Spleen (tissue), 11 donors: ENCODE data around the gene EPN1. TPM values are rescaled to one million over a fixed set of nuclear protein-coding genes. Genes with fewer than 3 reads are reported as not detected.
A peak's percentile ranks its signal among the peaks of the same experiment; 100 is the strongest.

Experiments used
- DNase-seq: peaks from one replicate; pipeline ENCODE4 v3.0.0-alpha.2; 2020
- H3K27ac ChIP-seq, 8 donors: fragments of 200-600 bp; sonication (generic) in 7 of 8; 1 replicate in 4 of 8; 2 replicates in 4 of 8; pipeline versions ENCODE4 v1.5.0 to v1.8.0; 2016 to 2021; ENCODE audit warnings: inconsistent platforms in 4 of 8, mild to moderate bottlenecking in 4 of 8, moderate library complexity in 1 of 8
- H3K27me3 ChIP-seq, 7 donors: fragments of 200-600 bp; sonication (generic) in 6 of 7; replicated peaks in 1 of 7; 1 replicate in 4 of 7; 2 replicates in 3 of 7; pipeline versions ENCODE4 v1.5.0 to v1.8.0; 2016 to 2021; ENCODE audit warnings: inconsistent platforms in 3 of 7, mild to moderate bottlenecking in 1 of 7
- H3K36me3 ChIP-seq, 6 donors: fragments of 200-600 bp; sonication (generic) in 5 of 6; 1 replicate in 4 of 6; 2 replicates in 2 of 6; pipeline versions ENCODE4 v1.5.0 to v1.8.0; 2016 to 2021; ENCODE audit warnings: inconsistent platforms in 2 of 6
- H3K4me1 ChIP-seq, 6 donors: fragments of 200-600 bp; sonication (generic) in 5 of 6; 1 replicate in 3 of 6; 2 replicates in 3 of 6; pipeline versions ENCODE4 v1.5.0 to v1.8.0; 2016 to 2021; ENCODE audit warnings: inconsistent platforms in 3 of 6
- H3K4me3 ChIP-seq, 8 donors: fragments of 200-600 bp; sonication (generic) in 7 of 8; 1 replicate in 4 of 8; 2 replicates in 4 of 8; pipeline versions ENCODE4 v1.5.0 to v1.8.0; 2016 to 2021; ENCODE audit warnings: inconsistent platforms in 4 of 8, mild to moderate bottlenecking in 4 of 8, moderate library complexity in 2 of 8
- H3K9me3 ChIP-seq, 8 donors: fragments of 200-600 bp; sonication (generic) in 7 of 8; 1 replicate in 4 of 8; 2 replicates in 4 of 8; pipeline versions ENCODE4 v1.5.0 to v1.8.0; 2016 to 2021; ENCODE audit warnings: inconsistent platforms in 4 of 8
- POLR2A ChIP-seq, 3 donors: fragments of 450-650 bp; IDR thresholded peaks; one replicate each; pipeline ENCODE4 v1.5.1; 2017; ENCODE audit warnings: antibody characterized with exemption in 3 of 3, mild to moderate bottlenecking in 1 of 3
- POLR2AphosphoS5 ChIP-seq, 3 donors: sonication (generic); formaldehyde crosslinking; IDR thresholded peaks; one replicate each; pipeline ENCODE4 v1.5.1; 2017; ENCODE audit warnings: antibody characterized with exemption in 3 of 3
- WGBS, 5 donors: extraction: QIAGEN DNeasy Blood & Tissue Kit in 3 of 5; methylation state at CpG; one replicate each; pipeline versions ENCODE4 v1.1.5 to v1.1.7; 2013 to 2018; 5-methylcytosine and 5-hydroxymethylcytosine counted together
- intact Hi-C: fragments of 100-400 bp; cut with DNase I; formaldehyde crosslinking; loops from one replicate; pipeline ENCODE4 v1.15.0; 2023; ENCODE audit warnings: low total_unique reads
- polyA plus RNA-seq, 3 donors: library from polyadenylated mRNA; stranded (reverse); fragments of 200-250 nt; gene quantifications; one replicate each; pipeline ENCODE4 v1.2.1, GENCODE V29; 2013
- total RNA-seq, 7 donors: library from RNA; depleted of rRNA in 3 of 7; stranded (reverse); fragments of >200 nt in 3 of 7; fragmentation: NEBNext Ultra II Directional in 4 of 7; extraction: Animal tissue kit (Norgen Biotek cat#: 25700) in 4 of 7; gene quantifications; one replicate each; pipeline versions ENCODE4 v1.1.0 to v1.2.1, GENCODE V29; 2016 to 2021
- TF ChIP-seq, protein P1 (sequence below), 11 experiments: fragments of 200-600 bp in 7 of 11; fragments of 450-650 bp in 4 of 11; sonication (generic) in 4 of 11; IDR thresholded peaks in 8 of 11; conservative IDR thresholded peaks in 3 of 11; 1 replicate in 7 of 11; 2 replicates in 4 of 11; pipeline versions ENCODE4 v1.4.0 to v1.8.0; 2016 to 2021; ENCODE audit warnings: antibody characterized with exemption in 11 of 11, inconsistent platforms in 4 of 11, mild to moderate bottlenecking in 1 of 11
- donor health status: healthy with polysubstance abuse.
- donor health status: DM: no; HTN: no; CAD: no; lungs with moderate emphysema.
- donor health status: DM: no; HTN: no; CAD: no.
- donor health status: Bipolar disorder and iron deficiency.
- donor health status: healthy.
- donor health status: DM: no; HTN: no; CAD: no.
- donor health status: DM: yes; HTN: yes; CAD: no.

EPN1 gene
- total and polyA plus RNA-seq, 10 donors, result 36.8 to 166 (median 113) TPM

DNA sequence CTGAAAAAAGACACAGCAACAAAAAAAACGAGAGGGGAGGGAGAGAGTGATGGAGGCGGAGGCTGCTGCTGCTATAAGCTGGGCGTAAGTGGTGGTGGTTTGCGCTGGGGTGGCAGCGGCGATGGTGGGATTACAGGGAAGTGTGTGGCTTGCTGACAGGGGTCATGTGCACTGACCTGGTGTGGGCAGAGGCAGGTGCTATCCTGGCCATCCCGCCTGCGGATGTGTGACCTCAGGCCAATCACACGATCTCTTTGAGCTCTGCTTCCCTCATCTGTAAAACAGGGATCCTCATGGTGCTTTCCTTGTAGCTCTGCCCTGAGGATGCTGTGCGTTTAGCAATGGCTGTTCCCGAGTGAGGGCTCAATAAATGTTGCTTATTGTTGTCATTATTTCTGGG, 37.5 kb upstream of the EPN1 start:
- intact Hi-C loops, result no loop called here
- Histone ChIP-seq H3K27me3 (peaks cover 0 to 7% (median 0%) of the 10 kb centered on the region in 7 donors), H3K4me1 (peaks cover 37 to 88% (median 74%) of the 10 kb centered on the region in 6 donors), H3K9me3 (no peaks in the 10 kb centered on the region), H3K4me3 (no peak overlapping the region), H3K27ac (no peak overlapping the region), H3K36me3 (peaks cover 0 to 9% (median 3%) of the 10 kb centered on the region in 6 donors)
- WGBS, 5 donors, result 78 to 87% (median 84%) methylated on average over 11 of the region's 11 CpGs
- no peak for DNase-seq
- TF ChIP-seq POLR2AphosphoS5 (IDR thresholded peaks at IDR 0.05), result peak in 2 of 3 donors; percentile 44 to 50
- TF ChIP-seq, protein P1, sequence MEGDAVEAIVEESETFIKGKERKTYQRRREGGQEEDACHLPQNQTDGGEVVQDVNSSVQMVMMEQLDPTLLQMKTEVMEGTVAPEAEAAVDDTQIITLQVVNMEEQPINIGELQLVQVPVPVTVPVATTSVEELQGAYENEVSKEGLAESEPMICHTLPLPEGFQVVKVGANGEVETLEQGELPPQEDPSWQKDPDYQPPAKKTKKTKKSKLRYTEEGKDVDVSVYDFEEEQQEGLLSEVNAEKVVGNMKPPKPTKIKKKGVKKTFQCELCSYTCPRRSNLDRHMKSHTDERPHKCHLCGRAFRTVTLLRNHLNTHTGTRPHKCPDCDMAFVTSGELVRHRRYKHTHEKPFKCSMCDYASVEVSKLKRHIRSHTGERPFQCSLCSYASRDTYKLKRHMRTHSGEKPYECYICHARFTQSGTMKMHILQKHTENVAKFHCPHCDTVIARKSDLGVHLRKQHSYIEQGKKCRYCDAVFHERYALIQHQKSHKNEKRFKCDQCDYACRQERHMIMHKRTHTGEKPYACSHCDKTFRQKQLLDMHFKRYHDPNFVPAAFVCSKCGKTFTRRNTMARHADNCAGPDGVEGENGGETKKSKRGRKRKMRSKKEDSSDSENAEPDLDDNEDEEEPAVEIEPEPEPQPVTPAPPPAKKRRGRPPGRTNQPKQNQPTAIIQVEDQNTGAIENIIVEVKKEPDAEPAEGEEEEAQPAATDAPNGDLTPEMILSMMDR (IDR thresholded peaks at IDR 0.05 in 8 of 11, conservative IDR thresholded peaks at IDR 0.05 in 3 of 11), result no peak
- TF ChIP-seq POLR2A (IDR thresholded peaks at IDR 0.05), result no peak

DNA sequence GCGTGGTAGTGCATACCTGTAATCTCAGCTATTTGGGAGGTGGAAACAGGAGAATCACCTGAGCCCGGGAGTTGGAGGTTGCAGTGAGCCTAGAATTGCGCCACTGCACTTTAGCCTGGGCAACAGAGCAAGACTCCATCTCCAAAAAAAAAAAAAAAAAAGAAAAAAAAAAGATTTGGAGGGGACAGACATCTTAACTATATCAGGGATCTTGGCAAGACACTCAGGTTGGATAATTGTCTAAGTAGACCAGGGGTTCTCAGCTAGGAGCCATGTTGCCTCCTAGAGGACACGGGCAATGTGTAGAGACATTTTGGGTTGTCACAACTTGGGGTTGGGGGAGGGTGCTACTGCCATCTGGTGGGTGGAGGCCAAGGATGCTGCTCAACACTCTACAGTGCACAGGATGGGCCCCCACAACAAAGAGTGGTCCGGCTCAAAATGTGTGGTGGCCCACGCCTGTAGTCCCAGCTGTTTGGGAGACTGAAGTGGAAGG, 36.1 kb upstream of the EPN1 start:
- Histone ChIP-seq H3K27ac (peak overlapping the region in 3 of 8 donors; percentile 20 to 94 (median 94)), H3K4me3 (no peak overlapping the region), H3K4me1 (peaks cover 36 to 94% (median 80%) of the 10 kb centered on the region in 6 donors), H3K36me3 (peaks cover 0 to 9% (median 3%) of the 10 kb centered on the region in 6 donors), H3K9me3 (no peaks in the 10 kb centered on the region), H3K27me3 (peaks cover 0 to 13% (median 0%) of the 10 kb centered on the region in 7 donors)
- no peak for DNase-seq
- TF ChIP-seq POLR2A (IDR thresholded peaks at IDR 0.05) (no peak), POLR2AphosphoS5 (IDR thresholded peaks at IDR 0.05) (peak in 2 of 3 donors; percentile 12 to 26)
- TF ChIP-seq, protein P1 (IDR thresholded peaks at IDR 0.05 in 8 of 11, conservative IDR thresholded peaks at IDR 0.05 in 3 of 11), result peak in 8 of 11 experiments; percentile 32 to 54 (median 45)
- WGBS, 5 donors, result 77 to 84% (median 84%) methylated on average over 6 of the region's 6 CpGs
- intact Hi-C loops, result no loop called here

DNA sequence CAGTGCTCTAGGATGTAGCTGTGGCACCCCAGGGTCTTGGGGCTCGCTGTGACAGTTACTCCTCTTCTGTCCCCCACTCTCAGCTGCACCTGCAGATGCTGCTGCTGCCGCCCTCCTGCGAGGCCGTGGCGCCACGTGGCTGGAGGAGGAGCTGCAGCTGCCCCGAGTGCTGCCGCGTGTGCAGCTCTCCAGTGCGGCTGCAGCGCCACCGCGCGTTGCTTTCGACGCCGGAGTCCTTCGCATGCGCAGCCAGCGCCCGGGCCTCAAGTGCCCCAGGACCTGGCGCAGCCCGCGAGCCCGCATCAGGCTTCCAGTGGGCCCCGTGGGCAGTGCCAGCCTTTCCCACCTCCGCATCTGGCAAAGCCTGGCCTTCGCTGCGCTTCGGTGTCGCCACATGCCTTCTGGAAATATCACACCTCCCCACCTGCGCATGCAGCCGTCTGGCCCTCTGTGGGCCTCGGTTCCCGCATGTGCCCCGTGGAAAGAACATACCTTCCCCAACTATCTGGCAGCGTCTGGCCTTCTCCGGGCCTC, 34.9 kb upstream of the EPN1 start:
- DNase-seq, result peak; percentile 94
- Histone ChIP-seq H3K36me3 (peaks cover 0 to 18% (median 10%) of the 10 kb centered on the region in 6 donors), H3K27me3 (peaks cover 0 to 13% (median 0%) of the 10 kb centered on the region in 7 donors), H3K4me3 (peak overlapping the region in 7 of 8 donors; percentile 70 to 96 (median 82)), H3K4me1 (peaks cover 42 to 100% (median 86%) of the 10 kb centered on the region in 6 donors), H3K9me3 (no peaks in the 10 kb centered on the region), H3K27ac (peak overlapping the region; percentile 88 to 94 (median 92))
- WGBS, 5 donors, result 18 to 37% (median 25%) methylated on average over 16 to 38 of the region's 38 CpGs
- intact Hi-C loops, result no loop called here
- TF ChIP-seq POLR2A (IDR thresholded peaks at IDR 0.05) (peak in 1 of 3 donors; percentile 18), POLR2AphosphoS5 (IDR thresholded peaks at IDR 0.05) (peak; percentile 57 to 83 (median 70))
- TF ChIP-seq, protein P1 (IDR thresholded peaks at IDR 0.05 in 8 of 11, conservative IDR thresholded peaks at IDR 0.05 in 3 of 11), result peak; percentile 5 to 70 (median 58)
